BJ (cell line): ENCODE data around the gene ETS1. TPM values are rescaled to one million over a fixed set of nuclear protein-coding genes. Genes with fewer than 3 reads are reported as not detected.
A peak's percentile ranks its signal among the peaks of the same experiment; 100 is the strongest.

Experiments
- CTCF ChIA-PET: fragments of 350-600 bp; formaldehyde crosslinking; extraction: SDS; loops from one replicate; lab custom pipeline; 2021; ENCODE audit warnings: antibody characterized with exemption, inconsistent platforms; lab: Yijun Ruan, JAX
- POLR2A ChIA-PET: fragments of 300-600 bp; sonication (Branson Sonifier 250); formaldehyde crosslinking; extraction: SDS; loops from one replicate; lab custom pipeline; 2021; ENCODE audit warnings: antibody characterized with exemption; lab: Charles Lee
- DNase-seq: peaks from one replicate; pipeline ENCODE4 v3.0.0-alpha.2; 2011; ENCODE audit warnings: low read depth
- H3K27me3 ChIP-seq: 2 replicates; pipeline ENCODE4 v1.6.0; 2011; ENCODE audit warnings: low read length; ENCODE audit not compliant: control insufficient read depth, insufficient read depth
- H3K36me3 ChIP-seq: 2 replicates; pipeline ENCODE4 v1.5.1; 2011; ENCODE audit warnings: low read length; ENCODE audit not compliant: control insufficient read depth, insufficient read depth
- H3K4me3 ChIP-seq: 2 replicates; pipeline ENCODE4 v1.5.1; 2011; ENCODE audit warnings: low read depth, mild to moderate bottlenecking, control low read depth, low read length
- polyA plus RNA-seq: library from polyadenylated mRNA; depleted of rRNA; stranded (reverse); fragments of >200 nt; gene quantifications from 2 replicates; pipeline ENCODE4 v1.2.3, GENCODE V29; 2011
- TF ChIP-seq, protein P1 (sequence below): IDR thresholded peaks from 2 replicates; pipeline ENCODE4 v1.5.1; 2011; ENCODE audit warnings: low read depth, mild to moderate bottlenecking, control low read depth, inconsistent platforms, low read length, moderate library complexity; ENCODE audit not compliant: insufficient read depth

Gene ETS1
- polyA plus RNA-seq, 1 experiment = 38.5 TPM

GRCh38 chr11:128624269-128625175, 37.2 kb upstream of the ETS1 start:
- CTCF ChIA-PET = interaction anchor here (0.9 to 1.3 kb wide), 3 partner anchors 335 to 467 kb away, joined by 3 to 8 read pairs (median 3); no protein-coding TSS in a partner anchor
- POLR2A ChIA-PET = interaction anchor here (0.6 kb wide), 1 partner anchor 106 kb away, joined by 4 read pairs; no protein-coding TSS in a partner anchor
- no peak for DNase-seq

GRCh38 chr11:128623091-128623490, 35.7 kb upstream of the ETS1 start:
- Histone ChIP-seq H3K27me3 (no peaks in the 10 kb centered on the region), H3K36me3 (no peaks in the 10 kb centered on the region), H3K4me3 (no peak overlapping the region)
- DNase-seq = no peak
- POLR2A ChIA-PET = no interaction called here
- CTCF ChIA-PET = interaction anchor here (1.3 kb wide), 1 partner anchor 16 kb away, joined by 3 read pairs; no protein-coding TSS in a partner anchor
- TF ChIP-seq, protein P1, sequence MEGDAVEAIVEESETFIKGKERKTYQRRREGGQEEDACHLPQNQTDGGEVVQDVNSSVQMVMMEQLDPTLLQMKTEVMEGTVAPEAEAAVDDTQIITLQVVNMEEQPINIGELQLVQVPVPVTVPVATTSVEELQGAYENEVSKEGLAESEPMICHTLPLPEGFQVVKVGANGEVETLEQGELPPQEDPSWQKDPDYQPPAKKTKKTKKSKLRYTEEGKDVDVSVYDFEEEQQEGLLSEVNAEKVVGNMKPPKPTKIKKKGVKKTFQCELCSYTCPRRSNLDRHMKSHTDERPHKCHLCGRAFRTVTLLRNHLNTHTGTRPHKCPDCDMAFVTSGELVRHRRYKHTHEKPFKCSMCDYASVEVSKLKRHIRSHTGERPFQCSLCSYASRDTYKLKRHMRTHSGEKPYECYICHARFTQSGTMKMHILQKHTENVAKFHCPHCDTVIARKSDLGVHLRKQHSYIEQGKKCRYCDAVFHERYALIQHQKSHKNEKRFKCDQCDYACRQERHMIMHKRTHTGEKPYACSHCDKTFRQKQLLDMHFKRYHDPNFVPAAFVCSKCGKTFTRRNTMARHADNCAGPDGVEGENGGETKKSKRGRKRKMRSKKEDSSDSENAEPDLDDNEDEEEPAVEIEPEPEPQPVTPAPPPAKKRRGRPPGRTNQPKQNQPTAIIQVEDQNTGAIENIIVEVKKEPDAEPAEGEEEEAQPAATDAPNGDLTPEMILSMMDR = no peak

More at GRCh38 chr11:128624269-128625175, 37.2 kb upstream of the ETS1 start:
- TF ChIP-seq, protein P1 = no peak
- H3K36me3 ChIP-seq = no peaks in the 10 kb centered on the region
- H3K27me3 ChIP-seq = no peaks in the 10 kb centered on the region
- no peak overlapping the region for H3K4me3 ChIP-seq

- peak; percentile 83 for DNase-seq
- TF ChIP-seq, protein P1 = no peak
- ChIA-PET POLR2A (no interaction called here), CTCF (interaction anchor here (0.6 to 1.8 kb wide), 8 partner anchors 9 to 332 kb away, joined by 3 to 7 read pairs (median 4); no protein-coding TSS in a partner anchor)
- H3K4me3 ChIP-seq = no peak overlapping the region
- no peaks in the 10 kb centered on the region for H3K36me3 ChIP-seq
- no peaks in the 10 kb centered on the region for H3K27me3 ChIP-seq
Measured at GRCh38 chr11:128621601-128622501, 34.5 kb upstream of the ETS1 start.

DNA sequence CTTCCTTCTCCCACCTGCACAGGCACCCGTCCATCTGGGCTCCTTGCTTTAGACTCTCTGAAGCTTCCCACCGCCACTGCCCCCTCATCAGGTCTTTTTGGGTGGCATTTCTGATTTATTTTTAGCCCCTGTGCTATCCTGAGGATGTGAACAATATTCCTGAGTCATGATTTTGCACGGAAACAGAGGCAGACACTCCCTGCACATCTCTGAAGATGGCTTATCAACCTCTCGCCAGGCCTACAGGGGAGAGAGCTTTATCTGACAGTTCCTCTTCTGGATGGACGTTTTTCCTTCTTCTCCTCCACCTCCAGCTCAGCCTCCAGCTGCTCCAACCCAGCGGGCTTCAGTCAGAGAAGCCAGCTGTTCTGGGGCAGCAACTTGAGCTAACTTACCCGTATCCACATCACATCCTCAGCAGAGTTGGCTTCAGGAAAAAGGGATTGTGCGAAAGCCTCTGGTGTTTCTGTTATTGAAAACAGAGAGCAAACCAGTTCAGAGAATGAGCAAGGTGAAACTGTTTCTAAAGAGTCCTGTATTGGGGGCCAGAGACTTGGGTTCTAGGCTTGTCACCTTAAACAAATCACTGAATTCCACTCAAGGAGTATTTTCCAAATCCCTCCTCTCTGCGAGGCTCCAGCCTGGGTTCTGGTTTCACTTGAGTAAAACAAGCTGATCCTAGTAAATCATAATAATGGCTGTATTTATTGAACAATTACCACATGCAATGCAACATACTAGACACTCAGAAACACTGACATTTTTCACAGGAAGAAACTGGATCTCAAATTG, 33.1 kb upstream of the ETS1 start:
- ChIA-PET POLR2A (no interaction called here), CTCF (interaction anchor here (1.2 to 2.7 kb wide), 4 partner anchors 10 to 211 kb away, joined by 5 to 10 read pairs (median 6); no protein-coding TSS in a partner anchor)
- Histone ChIP-seq H3K27me3 (no peaks in the 10 kb centered on the region), H3K4me3 (no peak overlapping the region), H3K36me3 (no peaks in the 10 kb centered on the region)
- TF ChIP-seq, protein P1 = no peak
- no peak for DNase-seq
